ENCODE results near the gene TSSC4.

TSSC4 gene

GRCh38 chr11:2387266-2387987, 13.1 kb upstream of the TSSC4 start:
- peak; percentile 24 for DNase-seq

DNA sequence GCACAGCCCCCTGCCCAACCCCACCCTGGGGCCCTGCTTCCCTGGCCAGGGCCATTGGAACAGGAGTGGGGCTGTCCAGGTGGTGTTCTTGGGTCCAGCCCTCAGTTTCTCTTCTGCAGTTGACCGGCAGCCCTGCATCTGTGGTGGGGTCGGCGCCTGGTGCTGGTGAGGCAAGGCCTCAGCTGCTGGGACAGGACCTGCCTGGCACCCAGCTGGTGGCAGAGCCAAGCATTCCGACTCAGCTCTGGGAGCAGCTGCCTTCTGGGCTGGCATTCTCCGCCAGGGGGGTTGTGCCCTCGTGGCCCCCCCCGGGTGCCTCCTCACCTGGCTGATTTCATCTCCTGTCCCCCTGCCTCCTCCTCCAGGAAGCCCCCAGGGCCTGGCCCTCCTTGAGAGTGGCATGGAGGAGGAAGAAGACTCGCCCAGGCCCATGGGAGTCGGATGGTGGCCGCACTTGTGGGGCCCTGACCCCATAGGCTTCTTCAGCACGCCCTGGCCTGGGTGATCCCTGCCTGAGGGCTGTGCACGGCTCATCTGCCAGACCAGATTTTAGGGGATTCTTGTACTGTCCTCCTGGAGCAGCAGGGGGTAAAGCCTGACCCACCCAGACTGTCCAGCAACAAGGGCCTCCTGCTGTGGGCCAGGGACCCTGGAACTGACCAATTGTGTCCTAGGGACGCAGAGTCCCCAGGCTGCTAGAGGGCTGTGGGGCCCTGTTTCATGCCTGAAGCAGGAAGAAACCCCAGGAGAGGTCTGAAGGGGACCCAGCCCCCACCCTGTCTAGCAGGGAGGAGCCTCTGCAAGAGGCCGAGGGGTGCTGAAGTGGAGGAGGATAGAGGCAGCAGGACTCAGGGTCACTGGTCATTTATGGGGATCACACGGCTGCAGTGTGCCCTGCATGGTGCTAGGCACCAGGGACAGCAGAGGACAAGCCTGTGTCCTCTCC, 11.8 kb upstream of the TSSC4 start:
- DNase-seq: no peak

- DNase-seq: no peak
These were observed 11.0 kb upstream of the TSSC4 start for GRCh38 chr11:2389377-2390026.

DNA sequence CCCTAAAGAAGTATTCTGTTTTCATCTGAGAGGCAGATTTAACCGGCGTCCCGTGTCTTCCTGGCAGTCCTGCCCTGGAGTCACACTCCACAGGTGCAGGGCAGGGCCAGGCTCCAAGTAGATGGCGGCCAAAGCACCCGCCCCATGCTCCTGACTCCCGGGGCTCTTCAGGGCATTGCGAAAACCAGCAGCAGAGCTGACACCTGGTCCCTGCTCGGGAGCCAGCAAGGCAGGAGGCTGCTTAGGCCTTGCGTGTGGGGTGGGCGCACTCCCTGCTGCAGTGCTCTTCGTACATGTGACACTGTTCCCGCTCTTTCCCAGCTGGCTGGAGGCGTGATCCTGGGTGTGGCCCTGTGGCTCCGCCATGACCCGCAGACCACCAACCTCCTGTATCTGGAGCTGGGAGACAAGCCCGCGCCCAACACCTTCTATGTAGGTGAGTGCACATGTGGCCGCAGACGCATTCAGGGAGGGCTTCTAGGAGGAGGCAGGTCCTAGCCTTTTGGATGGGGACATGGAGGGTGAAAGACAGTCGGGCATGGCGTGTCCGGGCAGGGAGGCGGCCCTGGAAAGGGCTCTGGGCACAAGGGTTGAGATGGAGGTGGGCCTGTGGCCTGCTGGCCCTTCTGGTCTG, 10.3 kb upstream of the TSSC4 start:
- no peak for DNase-seq

GRCh38 chr11:2390725-2391151, 9.8 kb upstream of the TSSC4 start:
- no peak for DNase-seq

- DNase-seq: no peak
These were observed 9.2 kb upstream of the TSSC4 start for GRCh38 chr11:2391181-2391975.

DNA sequence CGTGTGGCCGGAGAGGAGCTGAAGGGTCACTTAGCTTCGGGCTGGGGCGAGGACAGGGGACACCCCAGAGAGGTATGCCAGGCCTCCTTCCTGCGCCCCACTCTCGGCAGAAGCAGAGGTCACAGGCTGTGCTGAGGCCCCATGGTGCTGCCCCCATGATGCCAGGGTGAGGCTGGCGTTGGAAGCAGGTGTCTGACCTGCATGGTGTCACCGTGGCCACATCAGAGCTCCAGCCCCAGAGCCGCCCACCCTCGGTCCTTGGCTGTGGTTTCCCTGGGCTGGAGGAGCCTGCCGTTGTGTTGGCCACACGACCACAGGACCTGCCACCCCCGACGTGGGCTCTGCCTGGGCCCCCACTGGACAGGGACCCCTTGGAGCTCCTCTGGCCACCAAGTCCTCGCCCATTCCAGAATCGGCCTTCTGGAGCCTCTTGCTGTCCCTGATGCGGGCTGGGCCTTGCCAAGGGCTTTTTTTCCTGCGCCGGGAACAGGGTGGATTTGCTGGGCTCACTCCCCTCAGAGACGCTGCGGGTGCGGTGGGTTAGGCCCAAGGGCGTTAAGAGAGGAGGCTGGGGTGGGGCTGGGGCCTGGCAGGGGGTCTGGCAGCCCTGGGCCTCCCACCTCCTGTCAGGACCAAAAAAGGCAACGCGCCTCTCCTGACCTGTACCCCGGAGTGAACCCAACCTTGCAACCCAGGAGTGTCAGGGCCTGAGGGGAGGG, 8.2 kb upstream of the TSSC4 start:
- DNase-seq: no peak

- DNase-seq: no peak
These were observed 7.3 kb upstream of the TSSC4 start for GRCh38 chr11:2393111-2393868.

GRCh38 chr11:2393941-2394817, 6.4 kb upstream of the TSSC4 start:
- no peak for DNase-seq

GRCh38 chr11:2394818-2395105, 5.8 kb upstream of the TSSC4 start:
- no peak for DNase-seq

DNA sequence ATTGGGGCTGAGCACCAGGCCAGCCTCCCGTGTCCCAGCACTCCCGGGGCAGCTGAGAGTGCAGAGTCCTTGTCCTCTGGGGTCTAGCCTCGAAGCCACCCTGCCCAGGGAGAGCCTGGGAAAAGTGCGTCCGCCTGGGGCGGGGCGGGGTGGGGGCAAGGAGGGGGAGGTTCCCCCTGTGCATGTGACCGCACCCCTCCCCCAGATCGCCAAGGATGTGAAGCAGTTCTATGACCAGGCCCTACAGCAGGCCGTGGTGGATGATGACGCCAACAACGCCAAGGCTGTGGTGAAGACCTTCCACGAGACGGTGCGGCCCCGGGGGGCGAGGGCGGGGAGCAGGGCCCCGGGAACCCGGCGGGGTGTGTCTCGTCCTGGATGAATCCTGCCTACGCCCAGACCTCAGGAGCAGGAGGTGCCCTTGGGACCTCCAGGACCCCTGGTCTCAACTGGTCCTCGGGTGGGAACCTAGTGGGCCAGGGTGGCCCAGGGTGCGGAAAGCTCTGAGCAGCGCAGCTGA, 5.3 kb upstream of the TSSC4 start:
- no peak for DNase-seq

DNA sequence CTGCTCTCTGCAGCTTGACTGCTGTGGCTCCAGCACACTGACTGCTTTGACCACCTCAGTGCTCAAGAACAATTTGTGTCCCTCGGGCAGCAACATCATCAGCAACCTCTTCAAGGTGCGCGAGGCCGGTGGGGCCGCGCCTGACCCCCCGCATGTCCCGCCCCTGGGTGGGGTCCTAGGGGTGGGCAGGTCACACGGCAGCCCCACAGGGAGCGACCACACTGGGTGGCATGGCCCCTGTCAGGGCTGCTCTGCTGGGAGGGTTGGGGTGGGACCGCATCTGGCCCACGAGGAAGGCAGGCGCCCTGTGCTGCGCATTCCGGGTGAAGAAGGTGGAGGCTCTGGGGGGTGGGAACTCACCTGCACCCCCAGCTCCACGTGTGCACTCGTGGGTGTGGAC, 4.7 kb upstream of the TSSC4 start:
- no peak for DNase-seq

DNA sequence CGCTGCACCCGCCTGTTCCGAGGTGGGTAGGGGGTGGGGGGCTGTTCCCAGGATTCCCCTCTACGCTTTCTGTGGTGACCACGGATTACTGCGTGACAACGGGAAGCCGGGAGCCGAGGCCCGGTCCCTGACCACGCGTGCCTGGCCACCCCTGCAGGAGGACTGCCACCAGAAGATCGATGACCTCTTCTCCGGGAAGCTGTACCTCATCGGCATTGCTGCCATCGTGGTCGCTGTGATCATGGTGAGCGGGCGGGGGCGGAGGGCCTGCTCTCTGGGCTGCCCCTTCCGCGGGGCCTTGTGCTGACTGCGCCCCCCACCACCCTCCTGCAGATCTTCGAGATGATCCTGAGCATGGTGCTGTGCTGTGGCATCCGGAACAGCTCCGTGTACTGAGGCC, 4.1 kb upstream of the TSSC4 start:
- DNase-seq: no peak

GRCh38 chr11:2397005-2397404, 3.5 kb upstream of the TSSC4 start:
- DNase-seq: no peak

DNA sequence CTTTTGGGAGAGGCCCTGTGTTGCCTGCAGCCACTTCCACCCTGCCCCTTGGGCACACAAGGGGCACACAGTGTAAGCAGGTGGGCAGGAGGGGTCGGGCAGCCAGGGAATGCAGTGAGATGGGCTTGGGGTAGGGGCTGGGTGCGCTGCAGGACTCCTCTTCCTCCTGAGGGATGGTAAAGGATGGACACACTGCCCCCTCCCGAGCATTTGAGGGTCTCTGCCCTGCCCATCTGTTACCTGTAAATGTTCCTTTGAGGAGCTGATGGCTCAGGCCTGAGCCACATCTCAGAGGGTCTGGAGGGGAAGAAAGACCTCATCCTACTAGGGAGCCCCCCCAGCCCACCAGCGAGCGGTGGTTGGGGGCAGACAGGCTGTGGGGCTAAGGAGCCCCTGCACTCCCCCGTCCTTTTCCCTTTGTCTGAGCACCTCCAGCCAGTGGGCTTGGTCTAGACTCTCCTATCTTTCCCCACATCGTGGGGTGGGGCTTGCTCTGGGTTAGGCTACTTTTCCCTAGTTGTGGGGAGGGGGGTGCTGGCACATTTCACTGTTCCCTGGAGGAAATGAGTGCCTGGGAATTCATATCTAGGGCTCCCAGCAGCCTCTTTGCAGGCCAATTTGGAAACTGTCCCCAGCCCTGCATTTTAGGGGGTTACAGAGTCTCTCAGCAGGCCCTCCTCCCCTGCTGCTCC, 1.7 kb upstream of the TSSC4 start:
- no peak for DNase-seq

- peak; percentile 35 for DNase-seq
These were observed 972 bp upstream of the TSSC4 start for GRCh38 chr11:2399488-2400068.

- DNase-seq: no peak
These were observed 349 bp downstream of the TSSC4 start for GRCh38 chr11:2400762-2401435.

- no peak for DNase-seq
These were observed 960 bp downstream of the TSSC4 start for GRCh38 chr11:2401436-2401984.
